ENCODE results near the gene SLC25A51. TPM values are rescaled to one million over a fixed set of nuclear protein-coding genes. Genes with fewer than 3 reads are reported as not detected.

Gene SLC25A51
- total and polyA plus RNA-seq, 2 experiments from 2014 or later, result 10.4 to 29.2 TPM

- H3K4me1 ChIP-seq (ENCODE audit: insufficient read depth), result peaks cover 11% of the 10 kb centered on the region
- H2AFZ ChIP-seq, result no peak overlapping the region
- no peaks in the 10 kb centered on the region for H3K36me3 ChIP-seq (replicated peaks; ENCODE audit: insufficient read depth, low read depth)
- no peak overlapping the region for H3K4me2 ChIP-seq
- H3K27me3 ChIP-seq, result no peaks in the 10 kb centered on the region
- H3K9me3 ChIP-seq (ENCODE audit: low read depth), result no peaks in the 10 kb centered on the region
- no peaks in the 10 kb centered on the region for H4K20me1 ChIP-seq (ENCODE audit: insufficient read depth, poor library complexity, severe bottlenecking)
- 87% methylated on average over 15 of the region's 15 CpGs for WGBS (ENCODE audit: low lambda C conversion rate, missing lambda C conversion rate)
- TF ChIP-seq EZH2 (IDR thresholded peaks at IDR 0.05; ENCODE audit: borderline replicate concordance), result no peak
- TF ChIP-seq CTCF (IDR thresholded peaks at IDR 0.05; ENCODE audit: poor library complexity), result peak; percentile 21
- TF ChIP-seq EZH2phosphoT487 (IDR thresholded peaks at IDR 0.05; ENCODE audit: low read depth, severe bottlenecking, unreplicated experiment), result no peak
- H3K9me2 ChIP-seq (replicated peaks; ENCODE audit: insufficient read depth), result no peaks in the 10 kb centered on the region
- H3K27ac ChIP-seq, result no peak overlapping the region
- no peak for DNase-seq (ENCODE audit: low spot score)
- no peak overlapping the region for H3K4me3 ChIP-seq
- H3K79me2 ChIP-seq, result peaks cover 7% of the 10 kb centered on the region
Observed at GRCh38 chr9:37921546-37922300, 17.8 kb upstream of the SLC25A51 start.

- Histone ChIP-seq H2AFZ (no peak overlapping the region), H3K9me2 (replicated peaks; ENCODE audit: insufficient read depth) (no peaks in the 10 kb centered on the region), H3K27me3 (no peaks in the 10 kb centered on the region), H4K20me1 (ENCODE audit: insufficient read depth, poor library complexity, severe bottlenecking) (no peaks in the 10 kb centered on the region), H3K9me3 (ENCODE audit: low read depth) (no peaks in the 10 kb centered on the region), H3K4me1 (ENCODE audit: insufficient read depth) (peaks cover 11% of the 10 kb centered on the region), H3K4me3 (no peak overlapping the region), H3K79me2 (peaks cover 4% of the 10 kb centered on the region), H3K27ac (no peak overlapping the region), H3K4me2 (no peak overlapping the region), H3K36me3 (replicated peaks; ENCODE audit: insufficient read depth, low read depth) (no peaks in the 10 kb centered on the region)
- DNase-seq (ENCODE audit: low spot score), result no peak
- 93% methylated on average over 7 of the region's 7 CpGs for WGBS (ENCODE audit: low lambda C conversion rate, missing lambda C conversion rate)
- no peak for TF ChIP-seq CTCF (IDR thresholded peaks at IDR 0.05; ENCODE audit: poor library complexity)
- no peak for TF ChIP-seq EZH2 (IDR thresholded peaks at IDR 0.05; ENCODE audit: borderline replicate concordance)
- TF ChIP-seq EZH2phosphoT487 (IDR thresholded peaks at IDR 0.05; ENCODE audit: low read depth, severe bottlenecking, unreplicated experiment), result no peak
Observed at GRCh38 chr9:37921168-37921510, 17.2 kb upstream of the SLC25A51 start.

GRCh38 chr9:37920471-37921167, 16.7 kb upstream of the SLC25A51 start:
- Histone ChIP-seq H3K4me2 (no peak overlapping the region), H3K4me1 (ENCODE audit: insufficient read depth) (peaks cover 11% of the 10 kb centered on the region), H3K9me2 (replicated peaks; ENCODE audit: insufficient read depth) (no peaks in the 10 kb centered on the region), H2AFZ (no peak overlapping the region), H3K36me3 (replicated peaks; ENCODE audit: insufficient read depth, low read depth) (no peaks in the 10 kb centered on the region), H4K20me1 (ENCODE audit: insufficient read depth, poor library complexity, severe bottlenecking) (no peaks in the 10 kb centered on the region), H3K79me2 (peaks cover 2% of the 10 kb centered on the region), H3K9me3 (ENCODE audit: low read depth) (no peaks in the 10 kb centered on the region), H3K4me3 (no peak overlapping the region), H3K27me3 (no peaks in the 10 kb centered on the region), H3K27ac (no peak overlapping the region)
- peak; percentile 35 for DNase-seq (ENCODE audit: low spot score)
- TF ChIP-seq CTCF (IDR thresholded peaks at IDR 0.05; ENCODE audit: poor library complexity) (no peak), EZH2phosphoT487 (IDR thresholded peaks at IDR 0.05; ENCODE audit: low read depth, severe bottlenecking, unreplicated experiment) (no peak), EZH2 (IDR thresholded peaks at IDR 0.05; ENCODE audit: borderline replicate concordance) (no peak)
- 95% methylated on average over 5 of the region's 5 CpGs for WGBS (ENCODE audit: low lambda C conversion rate, missing lambda C conversion rate)
